Stomach (tissue), 9 donors: ENCODE results near the gene CDK11A. TPM values are rescaled to one million over a fixed set of nuclear protein-coding genes. Genes with fewer than 3 reads are reported as not detected.
"Not testable (repeated sequence)": the region's sequence is repeated elsewhere in the genome, so short reads cannot be mapped to it uniquely, and the experiment has no call there.

Experiments
- DNase-seq, 2 donors: peaks; one replicate each; pipeline versions ENCODE4 v3.0.0 to v3.0.0-alpha.2; 2013 to 2019
- H3K27ac ChIP-seq, 5 donors: fragments of 200-600 bp in 4 of 5; sonication (generic) in 4 of 5; one replicate each; pipeline ENCODE4 v1.5.1; 2013 to 2019; ENCODE audit warnings: mild to moderate bottlenecking in 1 of 5, moderate library complexity in 1 of 5
- H3K27me3 ChIP-seq, 3 donors: fragments of 200-600 bp; sonication (generic); one replicate each; pipeline ENCODE4 v1.5.1; 2017 to 2019; ENCODE audit warnings: mixed run types in 1 of 3
- H3K36me3 ChIP-seq, 4 donors: fragments of 200-600 bp; sonication (generic); 1 replicate in 3 of 4; 2 replicates in 1 of 4; pipeline ENCODE4 v1.5.1; 2016 to 2019
- H3K4me1 ChIP-seq, 4 donors: fragments of 200-600 bp; sonication (generic); one replicate each; pipeline ENCODE4 v1.5.1; 2016 to 2019
- H3K4me3 ChIP-seq, 4 donors: fragments of 200-600 bp; sonication (generic) in 3 of 4; one replicate each; pipeline ENCODE4 v1.5.1; 2016 to 2019; ENCODE audit warnings: mild to moderate bottlenecking in 1 of 4
- H3K9me3 ChIP-seq, 4 donors: fragments of 200-600 bp; sonication (generic); one replicate each; pipeline ENCODE4 v1.5.1; 2016 to 2019
- EP300 ChIP-seq: sonication (generic); formaldehyde crosslinking; IDR thresholded peaks from one replicate; pipeline ENCODE4 v1.6.1; 2017; ENCODE audit warnings: antibody characterized with exemption
- POLR2A ChIP-seq, 4 donors: fragments of 450-650 bp; IDR thresholded peaks; one replicate each; pipeline ENCODE4 v1.6.1; 2016; ENCODE audit warnings: antibody characterized with exemption in 4 of 4, control low read depth in 2 of 4, mild to moderate bottlenecking in 1 of 4, moderate library complexity in 1 of 4
- POLR2AphosphoS5 ChIP-seq, 3 donors: sonication (generic); formaldehyde crosslinking; IDR thresholded peaks; one replicate each; pipeline ENCODE4 v1.6.1; 2016; ENCODE audit warnings: antibody characterized with exemption in 3 of 3
- WGBS, 5 donors: extraction: QIAGEN DNeasy Blood & Tissue Kit in 3 of 5; methylation state at CpG; one replicate each; pipeline versions ENCODE4 v1.1.5 to v1.1.7; 2013 to 2018; 5-methylcytosine and 5-hydroxymethylcytosine counted together
- intact Hi-C: fragments of 100-400 bp; cut with DNase I; formaldehyde crosslinking; loops from one replicate; pipeline ENCODE4 v1.15.1; 2023; ENCODE audit warnings: low total_unique reads
- polyA plus RNA-seq, 3 donors: library from polyadenylated mRNA; stranded (reverse); fragments of 200-250 nt; gene quantifications; one replicate each; pipeline ENCODE4 v1.2.3, GENCODE V29; 2013
- total RNA-seq, 5 donors: library from RNA; depleted of rRNA; stranded (reverse); fragments of >200 nt; gene quantifications; one replicate each; pipeline versions ENCODE4 v1.1.0 to v1.2.3, GENCODE V29; 2014 to 2016
- TF ChIP-seq, protein P1 (sequence below), 7 experiments: fragments of 450-650 bp in 4 of 7; fragments of 200-600 bp in 3 of 7; sonication (generic) in 3 of 7; IDR thresholded peaks; one replicate each; pipeline ENCODE4 v1.5.1; 2016 to 2019; ENCODE audit warnings: antibody characterized with exemption in 7 of 7, control low read depth in 2 of 7, mild to moderate bottlenecking in 1 of 7
- donor health status: healthy with polysubstance abuse.
- donor health status: Bipolar disorder and iron deficiency.
- donor health status: healthy.

Gene CDK11A
- total and polyA plus RNA-seq, 8 donors: 27.3 to 233 (median 57.4) TPM

DNA sequence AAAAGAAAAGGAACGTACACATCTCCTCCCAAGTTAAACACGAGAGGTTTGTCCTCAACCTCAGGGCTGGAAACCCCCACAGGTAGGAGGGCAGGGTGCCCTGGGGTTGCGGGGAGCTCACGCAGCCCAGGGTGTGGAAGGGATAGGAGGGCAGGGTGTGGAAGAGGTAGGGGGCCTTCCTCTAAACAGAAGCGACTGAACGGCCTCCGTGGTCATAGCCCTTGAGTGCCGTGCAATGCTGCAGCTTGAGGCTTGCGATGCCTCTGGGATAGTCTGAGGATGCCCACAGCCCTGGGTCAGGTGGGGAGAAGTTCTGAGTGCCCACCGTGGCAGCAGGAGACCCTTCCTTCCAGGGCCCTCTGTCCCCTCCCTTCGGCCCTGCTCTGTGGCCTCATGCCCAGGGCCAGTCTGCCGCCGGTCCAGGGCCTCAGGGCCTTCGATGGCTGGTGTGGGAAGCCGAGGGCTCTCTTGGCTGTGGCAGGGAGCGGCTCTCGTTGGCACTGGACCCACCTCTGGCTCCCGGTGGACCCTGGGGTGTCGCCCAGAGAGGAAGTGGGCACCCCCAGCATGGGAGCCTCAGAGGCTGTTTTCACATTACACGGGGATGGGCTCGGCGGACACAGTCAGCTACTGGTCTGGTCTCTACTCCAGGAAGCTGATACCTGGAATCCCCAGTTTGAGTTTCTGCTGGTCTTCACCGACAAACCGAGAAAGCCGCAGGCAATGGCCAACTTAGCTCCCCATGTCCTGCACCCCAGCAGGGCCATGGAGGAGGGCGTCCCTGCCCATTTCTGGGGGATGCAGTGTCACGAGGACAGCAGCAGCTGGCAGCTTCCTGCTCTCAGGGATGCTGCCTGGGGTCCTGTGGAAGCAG is 59.0 kb downstream of the CDK11A start:
- TF ChIP-seq EP300 (no peak), POLR2A (IDR thresholded peaks at IDR 0.05) (no peak), POLR2AphosphoS5 (IDR thresholded peaks at IDR 0.05) (no peak)
- TF ChIP-seq, protein P1, sequence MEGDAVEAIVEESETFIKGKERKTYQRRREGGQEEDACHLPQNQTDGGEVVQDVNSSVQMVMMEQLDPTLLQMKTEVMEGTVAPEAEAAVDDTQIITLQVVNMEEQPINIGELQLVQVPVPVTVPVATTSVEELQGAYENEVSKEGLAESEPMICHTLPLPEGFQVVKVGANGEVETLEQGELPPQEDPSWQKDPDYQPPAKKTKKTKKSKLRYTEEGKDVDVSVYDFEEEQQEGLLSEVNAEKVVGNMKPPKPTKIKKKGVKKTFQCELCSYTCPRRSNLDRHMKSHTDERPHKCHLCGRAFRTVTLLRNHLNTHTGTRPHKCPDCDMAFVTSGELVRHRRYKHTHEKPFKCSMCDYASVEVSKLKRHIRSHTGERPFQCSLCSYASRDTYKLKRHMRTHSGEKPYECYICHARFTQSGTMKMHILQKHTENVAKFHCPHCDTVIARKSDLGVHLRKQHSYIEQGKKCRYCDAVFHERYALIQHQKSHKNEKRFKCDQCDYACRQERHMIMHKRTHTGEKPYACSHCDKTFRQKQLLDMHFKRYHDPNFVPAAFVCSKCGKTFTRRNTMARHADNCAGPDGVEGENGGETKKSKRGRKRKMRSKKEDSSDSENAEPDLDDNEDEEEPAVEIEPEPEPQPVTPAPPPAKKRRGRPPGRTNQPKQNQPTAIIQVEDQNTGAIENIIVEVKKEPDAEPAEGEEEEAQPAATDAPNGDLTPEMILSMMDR (IDR thresholded peaks at IDR 0.05): no peak
- 88 to 94% (median 89%) methylated on average over 25 to 27 of the region's 27 CpGs for WGBS, 5 donors
- Histone ChIP-seq H3K36me3 (peaks cover 24 to 69% (median 61%) of the 10 kb centered on the region in 4 donors), H3K27me3 (no peaks in the 10 kb centered on the region), H3K9me3 (no peaks in the 10 kb centered on the region), H3K27ac (no peak overlapping the region), H3K4me1 (peaks cover 0 to 9% (median 0%) of the 10 kb centered on the region in 4 donors), H3K4me3 (no peak overlapping the region)
- no peak for DNase-seq
- intact Hi-C loops: no loop called here

DNA sequence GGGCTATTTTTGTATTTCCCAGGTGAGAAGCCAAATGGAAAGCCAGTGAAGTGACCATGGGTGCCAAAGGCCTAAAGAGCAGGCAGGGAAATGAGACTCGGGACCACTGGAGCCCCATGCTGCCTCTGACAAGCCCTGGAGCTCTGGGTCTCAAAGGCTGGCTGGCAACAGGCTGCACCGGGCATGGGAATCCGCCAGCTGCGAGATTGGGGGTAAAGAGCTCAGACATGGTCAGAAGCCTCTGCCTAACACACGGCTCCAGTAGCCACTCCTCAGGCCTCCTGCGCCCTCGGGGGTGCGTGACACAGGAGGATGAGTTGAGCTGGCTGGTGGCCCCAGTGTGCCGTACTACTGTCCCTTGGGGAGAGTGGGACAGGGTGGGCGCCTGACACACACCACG is 59.8 kb downstream of the CDK11A start:
- WGBS, 5 donors: 60 to 77% (median 76%) methylated on average over 2 to 6 of the region's 11 CpGs; no CpG with 5 or more reads in 1 of the 5 donors
- intact Hi-C loops, H3K9me3 ChIP-seq, DNase-seq, H3K27ac ChIP-seq, H3K27me3 ChIP-seq, H3K4me3 ChIP-seq: not testable (repeated sequence)
- Histone ChIP-seq H3K36me3 (peaks cover 19 to 60% (median 52%) of the 10 kb centered on the region in 4 donors), H3K4me1 (peaks cover 0 to 17% (median 4%) of the 10 kb centered on the region in 4 donors)

DNA sequence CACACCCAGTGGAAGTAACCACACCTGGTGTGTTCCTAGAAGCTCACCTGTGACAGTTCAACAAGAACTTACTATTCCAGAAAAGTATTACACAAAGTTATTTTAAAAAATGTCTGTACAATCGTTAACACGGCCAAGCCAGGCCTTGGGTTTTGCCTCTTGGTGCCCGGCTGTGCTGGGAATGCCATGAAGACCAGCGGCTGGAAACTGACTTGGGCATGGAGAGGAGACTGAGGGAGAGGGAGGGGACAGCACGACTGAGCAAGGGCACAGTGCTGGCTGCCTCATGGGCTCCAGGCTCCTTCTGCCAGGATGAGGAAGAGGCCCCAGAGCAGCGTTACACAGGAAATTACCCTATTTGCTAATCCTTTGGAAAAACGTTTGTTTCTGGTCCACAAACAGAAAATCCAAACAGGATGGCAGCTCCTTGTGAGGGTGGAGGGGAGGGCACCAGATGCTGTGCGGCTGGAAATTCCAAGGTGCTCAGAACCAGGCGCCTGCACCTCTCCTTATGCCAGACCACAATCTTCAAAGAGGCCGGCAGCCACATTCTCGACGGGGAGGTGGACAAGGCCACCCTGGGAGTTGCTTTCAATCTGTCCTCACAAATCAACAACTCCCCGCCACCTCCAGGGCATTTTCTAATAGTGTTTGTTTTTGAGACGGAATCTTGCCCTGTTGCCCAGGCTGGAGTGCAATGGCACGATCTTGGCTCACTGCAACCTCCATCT is 61.2 kb downstream of the CDK11A start:
- H3K4me3 ChIP-seq, H3K9me3 ChIP-seq, H3K27me3 ChIP-seq, DNase-seq, intact Hi-C loops: not testable (repeated sequence)
- Histone ChIP-seq H3K36me3 (peaks cover 18 to 48% (median 40%) of the 10 kb centered on the region in 4 donors), H3K27ac (peak overlapping the region in 4 of 5 donors; percentile 24 to 65 (median 56)), H3K4me1 (peaks cover 0 to 19% (median 5%) of the 10 kb centered on the region in 4 donors)
- WGBS, 5 donors: 59 to 69% (median 63%) methylated on average over 10 to 15 of the region's 15 CpGs

DNA sequence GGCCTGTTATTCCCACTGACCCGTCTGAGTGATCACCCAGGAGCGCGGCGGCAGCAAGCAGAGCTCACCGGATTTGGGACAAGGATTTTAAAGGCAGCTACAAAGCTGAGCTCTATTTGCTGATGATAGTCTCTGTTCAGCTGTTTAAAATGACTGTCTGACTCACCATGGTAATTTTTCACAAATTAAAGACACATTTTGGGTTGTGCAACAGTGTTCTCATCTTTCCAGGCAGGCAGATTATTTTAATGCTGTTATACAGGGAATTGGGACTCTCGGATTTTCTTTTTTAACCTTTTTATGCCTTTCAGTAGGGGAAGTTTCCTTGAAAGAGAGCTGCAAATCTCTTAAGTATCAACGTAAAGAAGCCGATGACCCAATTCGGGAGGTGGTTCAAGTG is 61.8 kb downstream of the CDK11A start:
- DNase-seq, intact Hi-C loops, H3K4me3 ChIP-seq, H3K27me3 ChIP-seq, H3K9me3 ChIP-seq: not testable (repeated sequence)
- 46 to 84% (median 68%) methylated on average over 3 to 9 of the region's 9 CpGs for WGBS, 5 donors
- Histone ChIP-seq H3K27ac (peak overlapping the region in 3 of 5 donors; percentile 56 to 65 (median 57)), H3K36me3 (peaks cover 18 to 42% (median 35%) of the 10 kb centered on the region in 4 donors), H3K4me1 (peaks cover 0 to 23% (median 8%) of the 10 kb centered on the region in 4 donors)

DNA sequence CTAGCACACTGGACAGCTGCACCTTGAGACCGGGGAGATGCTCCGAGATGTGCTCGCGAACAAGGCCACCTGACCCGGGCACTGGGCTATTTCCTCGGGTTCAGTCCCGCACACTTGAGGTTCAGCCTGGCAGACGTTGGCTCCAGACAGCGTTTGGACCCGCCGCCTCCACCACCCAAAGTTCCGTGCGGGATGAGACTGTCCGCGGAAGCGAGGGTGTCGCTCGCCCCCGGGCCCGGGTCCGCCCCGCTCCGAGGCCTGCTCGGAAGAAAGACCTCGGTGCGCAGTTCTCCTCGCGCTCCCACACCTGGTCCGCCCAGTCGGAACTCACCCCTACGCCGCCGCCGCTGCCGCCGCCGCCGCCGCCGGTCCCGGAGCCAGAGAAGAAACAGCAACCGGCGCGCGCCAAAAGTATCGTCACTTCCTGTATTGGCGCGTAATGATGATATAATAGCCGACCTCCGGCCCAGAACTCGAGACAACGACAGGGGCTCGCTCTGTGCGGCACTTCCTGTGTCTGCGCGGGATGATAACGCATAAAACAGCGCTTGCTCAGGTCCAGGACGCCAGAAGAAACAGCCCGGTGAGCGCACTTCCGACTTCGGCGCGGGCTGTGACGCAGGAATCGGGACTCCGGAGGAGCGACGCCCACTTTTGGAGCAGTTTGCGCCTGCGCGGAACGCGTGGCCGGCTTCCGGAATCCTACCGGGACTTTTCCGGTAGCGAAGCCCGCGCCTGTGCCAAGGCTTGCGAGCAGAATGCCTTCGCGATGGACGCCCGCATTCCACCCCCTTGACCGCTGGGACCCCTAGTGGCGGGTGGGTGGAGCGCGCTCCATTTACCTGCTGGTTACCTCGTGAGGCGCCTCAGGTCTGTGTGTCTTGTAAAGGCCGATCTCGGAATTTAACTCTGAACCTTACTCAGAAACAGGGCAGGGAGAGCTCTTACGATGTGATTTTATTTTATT is 65.3 kb downstream of the CDK11A start, which contains the start of gene CDK11B:
CDK11B (minus strand) TSS at position 422 of the 967 bp plus-strand sequence. CDS start 1,519 bp downstream, outside the sequence.
- peaks cover 19 to 42% (median 39%) of the 10 kb centered on the region in 4 donors for H3K36me3 ChIP-seq
- peak; percentile 92 to 99 for DNase-seq
- TF ChIP-seq POLR2AphosphoS5 (IDR thresholded peaks at IDR 0.05): peak in 2 of 3 donors; percentile 81 to 84
- TF ChIP-seq, protein P1 (IDR thresholded peaks at IDR 0.05): peak in 2 of 7 experiments; percentile 10
- intact Hi-C loops, H3K27me3 ChIP-seq, H3K9me3 ChIP-seq: not testable (repeated sequence)
- H3K27ac ChIP-seq: peak within 1 kb of the TSS; percentile 90 to 100 (median 99)
- 0 to 1% (median 0%) methylated on average over 24 to 65 of the region's 96 CpGs for WGBS, 5 donors
- H3K4me1 ChIP-seq: peaks cover 0 to 43% (median 25%) of the 10 kb centered on the region in 4 donors
- peak within 1 kb of the TSS; percentile 63 to 68 (median 66) for H3K4me3 ChIP-seq

Other genes with a start within 250 kb of the CDK11A start
- 10 to 100 TPM; 10.6 to 92.1 (median 22.5) TPM for gene ATAD3A, start 212.2 kb downstream of the CDK11A start, total RNA-seq
- gene ATAD3A, start 212.2 kb downstream of the CDK11A start, polyA plus RNA-seq: 10 to 100 TPM; 13.1 to 27.0 (median 14.9) TPM
- 10 to 100 TPM in 1 of 5 donors, 1 to 10 TPM in 1, not detected in 3; 3.5 to 10.3 TPM for gene TMEM240, start 183.7 kb downstream of the CDK11A start, total RNA-seq
- 1 to 10 TPM; 1.8 to 4.5 (median 2.8) TPM for gene TMEM240, start 183.7 kb downstream of the CDK11A start, polyA plus RNA-seq
- gene SSU72, start 149.5 kb downstream of the CDK11A start, total RNA-seq: 100 to 1,000 TPM in 1 of 5 donors, 10 to 100 TPM in 4; 45.7 to 215 (median 85.9) TPM
- gene SSU72, start 149.5 kb downstream of the CDK11A start, polyA plus RNA-seq: 100 to 1,000 TPM in 2 of 3 donors, 10 to 100 TPM in 1; 85.0 to 135 (median 108) TPM
- gene FNDC10, start 124.2 kb downstream of the CDK11A start, total RNA-seq: 10 to 100 TPM in 1 of 5 donors, under 1 TPM in 1, not detected in 3; 0.29 to 20.0 TPM
- 1 to 10 TPM; 2.1 to 5.1 (median 4.0) TPM for gene FNDC10, start 124.2 kb downstream of the CDK11A start, polyA plus RNA-seq
- gene MIB2, start 108.9 kb downstream of the CDK11A start, total RNA-seq: 100 to 1,000 TPM in 3 of 5 donors, 10 to 100 TPM in 2; 21.5 to 871 (median 193) TPM
- 100 to 1,000 TPM; 124 to 139 (median 136) TPM for gene MIB2, start 108.9 kb downstream of the CDK11A start, polyA plus RNA-seq
- 100 to 1,000 TPM in 1 of 5 donors, 10 to 100 TPM in 4; 15.1 to 111 (median 19.3) TPM for gene MMP23B, start 92.2 kb downstream of the CDK11A start, total RNA-seq
- gene MMP23B, start 92.2 kb downstream of the CDK11A start, polyA plus RNA-seq: 10 to 100 TPM in 2 of 3 donors, 1 to 10 TPM in 1; 5.5 to 16.2 (median 12.7) TPM
- 10 to 100 TPM in 4 of 5 donors, 1 to 10 TPM in 1; 9.0 to 62.6 (median 29.3) TPM for gene CDK11B, start 65.4 kb downstream of the CDK11A start, total RNA-seq
- 10 to 100 TPM; 21.6 to 37.4 (median 27.9) TPM for gene CDK11B, start 65.4 kb downstream of the CDK11A start, polyA plus RNA-seq
- 100 to 1,000 TPM in 1 of 5 donors, 10 to 100 TPM in 4; 16.9 to 105 (median 64.5) TPM for gene SLC35E2B, start 31.6 kb downstream of the CDK11A start, total RNA-seq
- gene SLC35E2B, start 31.6 kb downstream of the CDK11A start, polyA plus RNA-seq: 10 to 100 TPM; 11.2 to 16.7 (median 11.3) TPM
- gene NADK, start 54.1 kb upstream of the CDK11A start, total RNA-seq: 100 to 1,000 TPM in 3 of 5 donors, 10 to 100 TPM in 2; 69.9 to 202 (median 102) TPM
- 10 to 100 TPM; 38.6 to 63.2 (median 45.9) TPM for gene NADK, start 54.1 kb upstream of the CDK11A start, polyA plus RNA-seq
- 100 to 1,000 TPM in 4 of 5 donors, 10 to 100 TPM in 1; 49.6 to 195 (median 124) TPM for gene GNB1, start 166.7 kb upstream of the CDK11A start, total RNA-seq
- gene GNB1, start 166.7 kb upstream of the CDK11A start, polyA plus RNA-seq: 100 to 1,000 TPM in 2 of 3 donors, 10 to 100 TPM in 1; 66.2 to 146 (median 126) TPM
- gene CALML6, start 190.9 kb upstream of the CDK11A start, total RNA-seq: not detected
- gene CALML6, start 190.9 kb upstream of the CDK11A start, polyA plus RNA-seq: 1 to 10 TPM; 1.4 to 5.7 (median 2.6) TPM
- 1 to 10 TPM in 1 of 5 donors, not detected in 4; 9.8 TPM for gene TMEM52, start 194.9 kb upstream of the CDK11A start, total RNA-seq
- gene TMEM52, start 194.9 kb upstream of the CDK11A start, polyA plus RNA-seq: 10 to 100 TPM in 1 of 3 donors, 1 to 10 TPM in 2; 5.0 to 10.4 (median 6.2) TPM